Smooth muscle cell (in vitro differentiated cells): Measurements from ENCODE around the gene CHCHD6. TPM values are rescaled to one million over a fixed set of nuclear protein-coding genes. Genes with fewer than 3 reads are reported as not detected.

Experiments
- DNase-seq: peaks from one replicate; lab custom pipeline; 2025; ENCODE audit not compliant: unreplicated experiment; lab: John Stamatoyannopoulos, UW
- H2AFZ ChIP-seq: fragments of 200-600 bp; sonication (generic); 2 replicates; pipeline ENCODE4 v1.6.0; 2016; ENCODE audit warnings: antibody characterized with exemption, low read depth, mild to moderate bottlenecking
- H3F3A ChIP-seq: fragments of 200-600 bp; sonication (generic); 2 replicates; pipeline ENCODE4 v1.6.0; 2017; ENCODE audit warnings: antibody characterized with exemption, low read depth
- H3K27ac ChIP-seq: fragments of 200-600 bp; sonication (generic); 2 replicates; pipeline ENCODE4 v1.5.1; 2016; ENCODE audit warnings: low read depth, mild to moderate bottlenecking
- H3K27me3 ChIP-seq: fragments of 200-600 bp; sonication (generic); 2 replicates; pipeline ENCODE4 v1.6.1; 2016; ENCODE audit warnings: low read depth, mild to moderate bottlenecking
- H3K36me3 ChIP-seq: fragments of 200-600 bp; sonication (generic); 2 replicates; pipeline ENCODE4 v1.5.1; 2016; ENCODE audit warnings: low read depth
- H3K4me1 ChIP-seq: fragments of 200-600 bp; sonication (generic); 2 replicates; pipeline ENCODE4 v1.5.1; 2016; ENCODE audit warnings: low read depth
- H3K4me2 ChIP-seq: fragments of 200-600 bp; sonication (generic); 2 replicates; pipeline ENCODE4 v1.6.0; 2016; ENCODE audit warnings: mild to moderate bottlenecking
- H3K4me3 ChIP-seq: fragments of 200-600 bp; sonication (generic); 2 replicates; pipeline ENCODE4 v1.5.1; 2016; ENCODE audit warnings: mild to moderate bottlenecking
- H3K79me2 ChIP-seq: fragments of 200-600 bp; sonication (generic); 2 replicates; pipeline ENCODE4 v1.6.0; 2016; ENCODE audit warnings: low read depth, mild to moderate bottlenecking
- H3K9ac ChIP-seq: fragments of 200-600 bp; sonication (generic); 2 replicates; pipeline ENCODE4 v1.6.0; 2016; ENCODE audit warnings: low read depth
- H3K9me3 ChIP-seq: fragments of 200-600 bp; sonication (generic); replicated peaks from 2 replicates; pipeline ENCODE4 v1.5.1; 2016; ENCODE audit warnings: low read depth
- H4K20me1 ChIP-seq: fragments of 200-600 bp; sonication (generic); 2 replicates; pipeline ENCODE4 v1.6.0; 2016; ENCODE audit warnings: low read depth
- WGBS: methylation state at CpG from one replicate; pipeline ENCODE4 v1.1.7; 2016; ENCODE audit warnings: low lambda C conversion rate; 5-methylcytosine and 5-hydroxymethylcytosine counted together
- polyA plus RNA-seq: library from polyadenylated mRNA; unstranded; fragments of >200 nt; fragmentation: Nextera tagmentation; extraction: Ambion mirVana; gene quantifications from 2 replicates; pipeline ENCODE4 v1.2.1, GENCODE V29; 2016
- total RNA-seq: library from RNA; depleted of rRNA; stranded (reverse); fragments of >200 nt; gene quantifications from 2 replicates; pipeline ENCODE4 v1.2.3, GENCODE V29; 2014
- TF ChIP-seq, protein P1 (sequence below): fragments of 200-600 bp; sonication (generic); IDR thresholded peaks from 2 replicates; pipeline ENCODE4 v1.5.1; 2017; ENCODE audit warnings: borderline replicate concordance, mild to moderate bottlenecking, antibody characterized with exemption; ENCODE audit not compliant: insufficient read depth, poor library complexity, severe bottlenecking

Gene CHCHD6
- total and polyA plus RNA-seq, 2 experiments from 2014 or later: 6.7 to 27.2 TPM

DNA sequence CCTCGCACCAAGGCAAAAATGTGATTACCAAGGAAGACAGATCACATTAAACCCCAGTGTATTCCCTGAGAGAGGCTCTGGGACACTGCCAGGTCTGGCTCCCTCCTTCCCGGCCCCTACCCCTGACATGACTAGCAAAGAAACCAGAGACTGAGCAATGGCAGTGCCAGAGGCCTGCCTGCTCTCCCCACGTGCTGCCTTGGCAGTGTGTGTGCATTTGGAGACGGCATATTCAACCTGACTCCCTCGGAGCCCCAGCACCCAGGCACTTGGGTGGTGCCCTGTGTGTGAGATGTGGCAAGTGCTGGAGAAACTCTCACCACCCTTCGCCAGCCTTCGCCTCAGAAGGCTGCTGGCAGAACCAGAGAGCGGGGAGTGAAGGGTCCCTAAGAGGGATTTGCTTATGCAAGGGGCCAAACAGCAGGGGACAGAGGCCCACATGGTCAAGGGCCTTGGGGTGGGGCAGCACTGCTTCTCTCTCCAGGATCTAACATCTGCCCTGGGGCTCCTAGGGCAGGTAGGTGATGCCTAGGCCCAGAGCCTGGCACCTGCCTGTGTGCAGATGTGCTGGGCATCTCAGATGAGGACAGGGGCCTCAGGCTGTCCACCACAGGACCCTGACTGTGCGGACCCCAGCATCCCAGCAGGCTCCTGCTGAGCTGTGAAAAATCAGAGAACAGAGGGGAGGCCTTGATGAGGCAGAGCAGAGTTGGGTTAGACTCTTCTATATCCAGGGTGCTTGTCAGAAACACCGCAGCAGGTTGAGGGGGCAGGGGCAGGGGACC, 255.3 kb downstream of the CHCHD6 start:
- TF ChIP-seq, protein P1, sequence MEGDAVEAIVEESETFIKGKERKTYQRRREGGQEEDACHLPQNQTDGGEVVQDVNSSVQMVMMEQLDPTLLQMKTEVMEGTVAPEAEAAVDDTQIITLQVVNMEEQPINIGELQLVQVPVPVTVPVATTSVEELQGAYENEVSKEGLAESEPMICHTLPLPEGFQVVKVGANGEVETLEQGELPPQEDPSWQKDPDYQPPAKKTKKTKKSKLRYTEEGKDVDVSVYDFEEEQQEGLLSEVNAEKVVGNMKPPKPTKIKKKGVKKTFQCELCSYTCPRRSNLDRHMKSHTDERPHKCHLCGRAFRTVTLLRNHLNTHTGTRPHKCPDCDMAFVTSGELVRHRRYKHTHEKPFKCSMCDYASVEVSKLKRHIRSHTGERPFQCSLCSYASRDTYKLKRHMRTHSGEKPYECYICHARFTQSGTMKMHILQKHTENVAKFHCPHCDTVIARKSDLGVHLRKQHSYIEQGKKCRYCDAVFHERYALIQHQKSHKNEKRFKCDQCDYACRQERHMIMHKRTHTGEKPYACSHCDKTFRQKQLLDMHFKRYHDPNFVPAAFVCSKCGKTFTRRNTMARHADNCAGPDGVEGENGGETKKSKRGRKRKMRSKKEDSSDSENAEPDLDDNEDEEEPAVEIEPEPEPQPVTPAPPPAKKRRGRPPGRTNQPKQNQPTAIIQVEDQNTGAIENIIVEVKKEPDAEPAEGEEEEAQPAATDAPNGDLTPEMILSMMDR: no peak

DNA sequence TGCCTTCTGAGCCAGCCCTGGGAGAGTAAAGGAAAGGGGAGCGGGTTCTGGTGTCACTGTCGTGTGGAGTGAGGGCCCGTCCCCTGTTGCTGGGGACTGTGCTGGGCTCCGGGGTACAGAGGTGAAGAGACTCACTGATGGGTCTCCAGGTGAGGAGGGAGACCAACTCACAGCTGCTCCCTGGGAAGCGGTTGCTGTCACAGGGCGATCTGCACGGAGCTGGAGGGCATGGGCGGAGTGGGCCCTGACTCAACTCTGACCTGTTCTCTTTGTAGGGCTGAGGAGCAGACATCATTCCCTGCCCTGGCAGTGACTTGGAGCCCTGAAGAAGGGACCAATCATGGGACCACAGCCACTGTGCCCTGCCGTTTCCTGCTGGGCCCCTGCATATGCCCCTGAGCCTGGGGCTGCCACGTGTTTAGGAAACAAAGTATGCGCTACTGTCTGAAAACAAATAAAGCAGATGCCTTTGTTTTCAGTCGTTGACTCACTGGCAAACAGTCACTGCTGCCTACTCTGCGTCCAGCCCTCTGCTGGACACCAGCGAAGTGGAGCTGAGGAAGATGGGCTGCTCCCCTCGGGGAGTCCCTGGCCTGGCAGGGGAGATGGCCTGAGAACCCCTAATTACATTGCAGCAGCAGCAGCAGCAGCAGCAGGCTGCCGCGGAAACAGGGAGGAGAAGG, 256.0 kb downstream of the CHCHD6 start:
- no peak overlapping the region for H3K9ac ChIP-seq
- H3F3A ChIP-seq: no peaks in the 10 kb centered on the region
- no peak for DNase-seq
- no peak overlapping the region for H2AFZ ChIP-seq
- no peak overlapping the region for H3K4me2 ChIP-seq
- H3K4me1 ChIP-seq: peaks cover 8% of the 10 kb centered on the region
- no peak overlapping the region for H3K27ac ChIP-seq
- no peaks in the 10 kb centered on the region for H3K9me3 ChIP-seq
- TF ChIP-seq, protein P1: peak; percentile 28
- H3K27me3 ChIP-seq: no peaks in the 10 kb centered on the region
- no peaks in the 10 kb centered on the region for H3K36me3 ChIP-seq
- H3K4me3 ChIP-seq: no peak overlapping the region
- WGBS: 59% methylated on average over 17 of the region's 17 CpGs
- H4K20me1 ChIP-seq: no peaks in the 10 kb centered on the region
- no peaks in the 10 kb centered on the region for H3K79me2 ChIP-seq

More for the DNA sequence above, 255.3 kb downstream of the CHCHD6 start:
- Histone ChIP-seq H3K79me2 (no peaks in the 10 kb centered on the region), H3K4me3 (no peak overlapping the region), H3K27me3 (no peaks in the 10 kb centered on the region), H3K36me3 (no peaks in the 10 kb centered on the region), H3K27ac (no peak overlapping the region), H3K9ac (no peak overlapping the region), H4K20me1 (no peaks in the 10 kb centered on the region), H3K4me1 (peaks cover 8% of the 10 kb centered on the region), H3K9me3 (no peaks in the 10 kb centered on the region), H3F3A (no peaks in the 10 kb centered on the region), H3K4me2 (no peak overlapping the region), H2AFZ (no peak overlapping the region)
- 89% methylated on average over 10 of the region's 10 CpGs for WGBS
- DNase-seq: no peak

- DNase-seq: no peak
- no peak overlapping the region for H3K27ac ChIP-seq
- 88% methylated on average over 15 of the region's 17 CpGs for WGBS
- no peak overlapping the region for H3K9ac ChIP-seq
- peaks cover 8% of the 10 kb centered on the region for H3K4me1 ChIP-seq
- no peaks in the 10 kb centered on the region for H4K20me1 ChIP-seq
- H2AFZ ChIP-seq: no peak overlapping the region
- no peaks in the 10 kb centered on the region for H3K36me3 ChIP-seq
- H3K27me3 ChIP-seq: no peaks in the 10 kb centered on the region
- H3K4me2 ChIP-seq: no peak overlapping the region
- no peaks in the 10 kb centered on the region for H3K9me3 ChIP-seq
- no peak overlapping the region for H3K4me3 ChIP-seq
- H3K79me2 ChIP-seq: no peaks in the 10 kb centered on the region
- TF ChIP-seq, protein P1: no peak
- H3F3A ChIP-seq: no peaks in the 10 kb centered on the region
Observed at GRCh38 chr3:126960604-126960995, 256.6 kb downstream of the CHCHD6 start.
